ENCODE results near the gene MAP2K4.

- TF ChIP-seq GATA2 (IDR thresholded peaks at IDR 0.05; ENCODE audit: low read depth, low read length) (no peak), GATA3 (IDR thresholded peaks at IDR 0.05; ENCODE audit: low read depth, low read length) (no peak)
Observed at GRCh38 chr17:12095522-12095921, 74.8 kb downstream of the MAP2K4 start.

Measured in SH-SY5Y (cell line).